ENCODE measurements around the gene SF1.

Gene SF1

GRCh38 chr11:64742087-64742888, 36.1 kb downstream of the SF1 start:
- peaks cover 54% of the 10 kb centered on the region for H3K27me3 ChIP-seq (ENCODE audit: insufficient read depth, low read length)
- H3K4me3 ChIP-seq (ENCODE audit: low read length), result peak overlapping the region; percentile 70
- peaks cover 16% of the 10 kb centered on the region; the same call in 1 of the 2 replicates for H3K4me1 ChIP-seq (ENCODE audit: insufficient read depth, low read length)

GRCh38 chr11:64741375-64742086, 36.8 kb downstream of the SF1 start:
- WGBS, result 29% methylated on average over 24 of the region's 24 CpGs
- Histone ChIP-seq H3K27ac (ENCODE audit: low read depth, low read length) (no peak overlapping the region), H3K36me3 (ENCODE audit: insufficient read depth, low read length) (no peaks in the 10 kb centered on the region), H3K27me3 (ENCODE audit: insufficient read depth, low read length) (peaks cover 54% of the 10 kb centered on the region), H3K4me3 (ENCODE audit: low read length) (peak overlapping the region; percentile 70), H3K9me3 (ENCODE audit: insufficient read depth, low read depth, low read length) (no peaks in the 10 kb centered on the region), H3K9ac (ENCODE audit: low read depth, low read length) (no peak overlapping the region), H3K4me1 (ENCODE audit: insufficient read depth, low read length) (peaks cover 16% of the 10 kb centered on the region; the same call in 1 of the 2 replicates)

More at GRCh38 chr11:64742087-64742888, 36.1 kb downstream of the SF1 start:
- no peaks in the 10 kb centered on the region for H3K9me3 ChIP-seq (ENCODE audit: insufficient read depth, low read depth, low read length)
- 5% methylated on average over 54 of the region's 54 CpGs for WGBS
- H3K9ac ChIP-seq (ENCODE audit: low read depth, low read length), result no peak overlapping the region
- H3K36me3 ChIP-seq (ENCODE audit: insufficient read depth, low read length), result no peaks in the 10 kb centered on the region
- H3K27ac ChIP-seq (ENCODE audit: low read depth, low read length), result no peak overlapping the region

- H3K36me3 ChIP-seq (ENCODE audit: insufficient read depth, low read length), result no peaks in the 10 kb centered on the region
- H3K9ac ChIP-seq (ENCODE audit: low read depth, low read length), result no peak overlapping the region
- H3K27ac ChIP-seq (ENCODE audit: low read depth, low read length), result no peak overlapping the region
- no peaks in the 10 kb centered on the region for H3K9me3 ChIP-seq (ENCODE audit: insufficient read depth, low read depth, low read length)
- peaks cover 50% of the 10 kb centered on the region for H3K27me3 ChIP-seq (ENCODE audit: insufficient read depth, low read length)
- peaks cover 16% of the 10 kb centered on the region; the same call in 1 of the 2 replicates for H3K4me1 ChIP-seq (ENCODE audit: insufficient read depth, low read length)
- no peak overlapping the region for H3K4me3 ChIP-seq (ENCODE audit: low read length)
- 90% methylated on average over 12 of the region's 12 CpGs for WGBS
Measured at GRCh38 chr11:64739871-64740270, 38.5 kb downstream of the SF1 start.

DNA sequence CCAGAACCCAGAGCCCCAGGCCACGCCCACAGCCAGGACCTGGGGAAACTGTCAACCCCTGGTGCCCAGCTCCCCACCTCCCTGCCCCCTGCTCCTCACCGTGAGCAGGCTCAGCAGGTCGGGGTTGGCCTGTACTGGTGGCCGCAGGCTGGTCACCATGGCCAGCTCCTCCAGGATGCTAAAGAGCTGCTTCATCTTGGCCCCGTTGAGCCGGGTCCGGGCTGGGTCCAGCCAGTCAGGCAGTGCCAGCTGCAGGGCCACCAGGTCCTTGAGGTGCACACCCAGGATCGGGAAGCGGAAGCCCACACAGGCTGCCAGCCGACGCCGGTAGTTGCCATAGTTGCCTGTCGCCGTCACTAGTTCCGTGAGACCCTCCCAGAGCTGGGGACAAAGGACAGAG, 41.7 kb downstream of the SF1 start:
- Histone ChIP-seq H3K36me3 (ENCODE audit: insufficient read depth, low read length) (no peaks in the 10 kb centered on the region), H3K4me3 (ENCODE audit: low read length) (no peak overlapping the region), H3K9me3 (ENCODE audit: insufficient read depth, low read depth, low read length) (no peaks in the 10 kb centered on the region), H3K27ac (ENCODE audit: low read depth, low read length) (no peak overlapping the region), H3K27me3 (ENCODE audit: insufficient read depth, low read length) (peaks cover 22% of the 10 kb centered on the region), H3K9ac (ENCODE audit: low read depth, low read length) (no peak overlapping the region), H3K4me1 (ENCODE audit: insufficient read depth, low read length) (peaks cover 15% of the 10 kb centered on the region; the same call in 1 of the 2 replicates)
- WGBS, result 92% methylated on average over 15 of the region's 15 CpGs

- H3K9ac ChIP-seq (ENCODE audit: low read depth, low read length), result no peak overlapping the region
- no peaks in the 10 kb centered on the region for H3K36me3 ChIP-seq (ENCODE audit: insufficient read depth, low read length)
- H3K27ac ChIP-seq (ENCODE audit: low read depth, low read length), result no peak overlapping the region
- H3K4me3 ChIP-seq (ENCODE audit: low read length), result no peak overlapping the region
- 90% methylated on average over 9 of the region's 9 CpGs for WGBS
- H3K27me3 ChIP-seq (ENCODE audit: insufficient read depth, low read length), result peaks cover 13% of the 10 kb centered on the region
- peaks cover 8% of the 10 kb centered on the region; the same call in 1 of the 2 replicates for H3K4me1 ChIP-seq (ENCODE audit: insufficient read depth, low read length)
- H3K9me3 ChIP-seq (ENCODE audit: insufficient read depth, low read depth, low read length), result no peaks in the 10 kb centered on the region
Measured at GRCh38 chr11:64735725-64736259, 42.5 kb downstream of the SF1 start.

- WGBS, result 88% methylated on average over 22 of the region's 23 CpGs
- Histone ChIP-seq H3K4me3 (ENCODE audit: low read length) (no peak overlapping the region), H3K36me3 (ENCODE audit: insufficient read depth, low read length) (no peaks in the 10 kb centered on the region), H3K9ac (ENCODE audit: low read depth, low read length) (no peak overlapping the region), H3K27me3 (ENCODE audit: insufficient read depth, low read length) (peaks cover 6% of the 10 kb centered on the region), H3K27ac (ENCODE audit: low read depth, low read length) (no peak overlapping the region), H3K4me1 (ENCODE audit: insufficient read depth, low read length) (peaks cover 12% of the 10 kb centered on the region), H3K9me3 (ENCODE audit: insufficient read depth, low read depth, low read length) (no peaks in the 10 kb centered on the region)
Measured at GRCh38 chr11:64734811-64735724, 43.3 kb downstream of the SF1 start.

GRCh38 chr11:64731601-64732000, 46.7 kb downstream of the SF1 start:
- Histone ChIP-seq H3K27me3 (ENCODE audit: insufficient read depth, low read length) (no peaks in the 10 kb centered on the region), H3K4me1 (ENCODE audit: insufficient read depth, low read length) (peaks cover 10% of the 10 kb centered on the region), H3K4me3 (ENCODE audit: low read length) (no peak overlapping the region), H3K36me3 (ENCODE audit: insufficient read depth, low read length) (no peaks in the 10 kb centered on the region), H3K9me3 (ENCODE audit: insufficient read depth, low read depth, low read length) (no peaks in the 10 kb centered on the region), H3K9ac (ENCODE audit: low read depth, low read length) (no peak overlapping the region), H3K27ac (ENCODE audit: low read depth, low read length) (no peak overlapping the region)
- 89% methylated on average over 3 of the region's 3 CpGs for WGBS

DNA sequence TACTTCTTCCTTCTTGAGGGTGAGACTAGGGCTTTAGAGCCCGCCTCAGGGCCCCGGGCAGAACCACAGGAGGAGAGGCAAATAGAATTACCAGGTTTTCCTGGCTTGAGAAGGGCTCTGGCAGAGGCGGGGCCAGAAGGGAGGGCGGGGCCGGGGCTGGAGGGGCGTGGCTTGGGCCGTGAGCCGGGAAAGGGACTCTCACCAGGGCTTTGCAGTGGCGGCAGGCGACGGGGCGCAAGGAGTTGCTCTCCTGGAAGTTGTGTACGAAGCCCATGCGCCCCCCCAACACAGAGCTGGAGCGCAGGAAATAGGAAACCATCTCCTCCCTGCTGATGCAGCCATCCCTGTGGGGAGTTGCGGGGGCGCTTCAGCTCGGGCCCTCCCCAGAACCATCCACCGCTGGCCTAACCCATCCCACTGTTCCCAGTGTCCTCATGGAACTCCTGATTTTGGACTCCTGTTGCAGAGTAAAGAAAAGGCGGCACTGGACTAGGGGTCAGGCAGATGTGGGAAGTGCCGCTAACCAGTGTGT, 48.4 kb downstream of the SF1 start:
- 18% methylated on average over 21 of the region's 21 CpGs for WGBS
- no peak overlapping the region for H3K9ac ChIP-seq (ENCODE audit: low read depth, low read length)
- peaks cover 23% of the 10 kb centered on the region for H3K4me1 ChIP-seq (ENCODE audit: insufficient read depth, low read length)
- H3K36me3 ChIP-seq (ENCODE audit: insufficient read depth, low read length), result no peaks in the 10 kb centered on the region
- no peaks in the 10 kb centered on the region for H3K27me3 ChIP-seq (ENCODE audit: insufficient read depth, low read length)
- H3K9me3 ChIP-seq (ENCODE audit: insufficient read depth, low read depth, low read length), result no peaks in the 10 kb centered on the region
- peak overlapping the region; percentile 35 for H3K4me3 ChIP-seq (ENCODE audit: low read length)
- no peak overlapping the region for H3K27ac ChIP-seq (ENCODE audit: low read depth, low read length)

DNA sequence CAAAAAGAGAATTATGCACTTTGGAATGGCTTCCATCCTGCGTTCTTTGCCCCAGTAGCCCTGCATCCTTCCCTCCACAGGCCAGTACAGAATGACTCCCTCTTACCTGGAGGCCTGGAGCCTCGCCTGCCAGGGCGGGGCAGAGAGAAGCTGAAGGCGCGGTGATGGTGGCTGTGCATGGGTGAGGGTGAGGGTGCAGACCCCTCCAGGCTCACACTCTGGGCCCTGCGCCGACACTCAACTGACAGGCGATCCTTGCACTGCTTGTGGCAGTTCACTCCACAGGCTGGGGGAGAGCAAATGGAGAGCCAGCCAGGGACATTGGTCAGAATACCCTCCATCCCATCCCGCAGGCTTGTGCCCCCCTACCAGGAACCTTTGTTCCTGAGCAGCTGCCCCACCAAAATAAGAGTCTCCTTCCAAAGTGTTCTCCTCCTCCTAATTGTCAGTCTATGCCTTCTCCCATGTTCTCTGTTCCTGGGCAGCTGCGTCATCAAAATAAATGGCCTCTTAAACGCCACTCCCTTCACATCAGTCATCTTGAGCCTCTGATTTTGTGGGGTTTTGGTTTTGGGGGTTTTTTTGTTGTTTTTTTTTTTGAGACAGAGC, 49.5 kb downstream of the SF1 start:
- peaks cover 33% of the 10 kb centered on the region for H3K4me1 ChIP-seq (ENCODE audit: insufficient read depth, low read length)
- H3K9ac ChIP-seq (ENCODE audit: low read depth, low read length), result no peak overlapping the region
- no peaks in the 10 kb centered on the region for H3K36me3 ChIP-seq (ENCODE audit: insufficient read depth, low read length)
- no peak overlapping the region for H3K4me3 ChIP-seq (ENCODE audit: low read length)
- no peak overlapping the region for H3K27ac ChIP-seq (ENCODE audit: low read depth, low read length)
- no peaks in the 10 kb centered on the region for H3K27me3 ChIP-seq (ENCODE audit: insufficient read depth, low read length)
- no peaks in the 10 kb centered on the region for H3K9me3 ChIP-seq (ENCODE audit: insufficient read depth, low read depth, low read length)
- WGBS, result 92% methylated on average over 11 of the region's 11 CpGs

DNA sequence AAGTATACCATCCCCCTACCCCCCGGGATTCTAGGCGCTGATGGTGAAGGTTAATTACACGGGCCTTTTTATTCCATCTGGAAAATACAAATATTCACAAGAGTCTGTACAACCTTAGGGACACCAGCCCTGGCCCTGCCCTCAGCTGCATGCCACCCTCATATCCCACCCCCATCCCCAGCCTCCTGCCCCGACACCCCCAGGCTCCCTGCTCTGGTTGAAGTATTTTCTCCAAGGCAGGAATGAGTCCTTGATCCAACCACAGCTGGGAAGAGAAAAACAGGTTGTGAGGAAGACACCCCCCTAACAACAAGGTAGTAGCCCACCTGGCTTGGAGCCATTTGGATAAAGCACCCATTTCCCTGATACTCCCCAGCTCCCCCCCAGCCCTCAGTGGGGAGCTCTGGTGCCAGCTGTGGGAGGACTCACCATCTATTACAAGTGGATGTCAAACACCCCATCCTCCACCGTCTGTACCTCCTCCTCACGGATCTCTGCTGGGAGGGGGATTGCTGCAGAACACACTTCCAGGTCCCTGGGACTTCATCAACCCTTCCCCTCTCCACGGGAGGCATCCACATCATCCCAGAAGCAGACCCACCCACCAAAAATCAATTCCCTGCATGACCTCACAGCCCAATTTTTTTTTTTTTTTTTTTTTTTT, 51.3 kb downstream of the SF1 start:
- no peak overlapping the region for H3K4me3 ChIP-seq (ENCODE audit: low read length)
- H3K36me3 ChIP-seq (ENCODE audit: insufficient read depth, low read length), result no peaks in the 10 kb centered on the region
- H3K9ac ChIP-seq (ENCODE audit: low read depth, low read length), result no peak overlapping the region
- no peaks in the 10 kb centered on the region for H3K9me3 ChIP-seq (ENCODE audit: insufficient read depth, low read depth, low read length)
- H3K27me3 ChIP-seq (ENCODE audit: insufficient read depth, low read length), result peaks cover 6% of the 10 kb centered on the region
- WGBS, result 83% methylated on average over 7 of the region's 7 CpGs
- peaks cover 34% of the 10 kb centered on the region for H3K4me1 ChIP-seq (ENCODE audit: insufficient read depth, low read length)
- H3K27ac ChIP-seq (ENCODE audit: low read depth, low read length), result no peak overlapping the region

Data from HUES64 (cell line).